Measurements from ENCODE around the gene BCL2L2. TPM values are rescaled to one million over a fixed set of nuclear protein-coding genes. Genes with fewer than 3 reads are reported as not detected.
"Not testable (repeated sequence)": the region's sequence is repeated elsewhere in the genome, so short reads cannot be mapped to it uniquely, and the experiment has no call there.

Gene BCL2L2
- total RNA-seq, 1 donor from 2014 or later: 5.7 TPM

DNA sequence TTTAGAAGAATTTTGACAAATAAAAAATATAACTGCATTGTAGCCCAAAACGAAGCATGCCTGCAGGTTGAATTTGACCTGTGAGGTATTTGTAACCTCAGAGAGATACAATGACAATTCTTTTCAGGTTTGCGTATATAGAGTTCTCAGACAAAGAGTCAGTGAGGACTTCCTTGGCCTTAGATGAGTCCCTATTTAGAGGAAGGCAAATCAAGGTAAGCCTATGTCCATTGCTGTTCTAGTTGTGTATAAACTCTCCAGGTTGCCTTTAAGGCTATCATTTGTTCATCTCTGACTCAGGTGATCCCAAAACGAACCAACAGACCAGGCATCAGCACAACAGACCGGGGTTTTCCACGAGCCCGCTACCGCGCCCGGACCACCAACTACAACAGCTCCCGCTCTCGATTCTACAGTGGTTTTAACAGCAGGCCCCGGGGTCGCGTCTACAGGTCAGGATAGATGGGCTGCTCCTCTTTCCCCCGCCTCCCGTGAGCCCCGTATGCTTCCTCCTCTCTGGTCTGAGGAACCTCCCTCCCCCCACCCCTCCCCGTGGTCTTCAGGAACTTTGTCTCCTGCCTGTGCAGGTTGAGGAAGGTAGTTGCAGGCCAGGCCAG, 17.3 kb downstream of the BCL2L2 start:
- intact Hi-C loops (cut with micrococcal nuclease): no loop called here
- Mint-ChIP-seq H3K4me1 (peaks cover 26% of the 10 kb centered on the region), H3K27ac (no peak overlapping the region), H3K27me3 (no peaks in the 10 kb centered on the region), H3K36me3 (ENCODE audit: low read depth) (peaks cover 48% of the 10 kb centered on the region), H3K4me3 (no peak overlapping the region), H3K9me3 (peaks cover 8% of the 10 kb centered on the region)
- DNase-seq: no peak

- H3K4me1 Mint-ChIP-seq: peaks cover 26% of the 10 kb centered on the region
- H3K9me3 Mint-ChIP-seq: peaks cover 8% of the 10 kb centered on the region
- no peak overlapping the region for H3K4me3 Mint-ChIP-seq
- intact Hi-C loops (cut with micrococcal nuclease): no loop called here
- H3K36me3 Mint-ChIP-seq (ENCODE audit: low read depth): peaks cover 48% of the 10 kb centered on the region
- no peaks in the 10 kb centered on the region for H3K27me3 Mint-ChIP-seq
- DNase-seq: no peak
- H3K27ac Mint-ChIP-seq: no peak overlapping the region
These were observed 17.8 kb downstream of the BCL2L2 start for GRCh38 chr14:23324455-23324846.

DNA sequence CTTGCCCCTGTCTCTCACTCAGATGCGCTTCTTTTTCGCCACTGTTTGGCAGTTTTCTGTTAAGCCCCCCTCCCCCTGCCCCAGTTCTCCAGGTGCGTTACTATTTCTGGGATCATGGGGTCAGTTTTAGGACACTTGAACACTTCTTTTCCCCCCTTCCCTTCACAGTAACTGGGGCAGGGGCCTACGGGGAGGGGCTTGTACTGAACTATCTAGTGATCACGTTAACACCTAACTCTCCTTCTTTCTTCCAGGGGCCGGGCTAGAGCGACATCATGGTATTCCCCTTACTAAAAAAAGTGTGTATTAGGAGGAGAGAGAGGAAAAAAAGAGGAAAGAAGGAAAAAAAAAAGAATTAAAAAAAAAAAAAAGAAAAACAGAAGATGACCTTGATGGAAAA, 18.4 kb downstream of the BCL2L2 start:
- Mint-ChIP-seq H3K4me3 (no peak overlapping the region), H3K36me3 (ENCODE audit: low read depth) (peaks cover 48% of the 10 kb centered on the region), H3K9me3 (peaks cover 3% of the 10 kb centered on the region), H3K4me1 (peaks cover 21% of the 10 kb centered on the region), H3K27ac (no peak overlapping the region), H3K27me3 (no peaks in the 10 kb centered on the region)
- intact Hi-C loops (cut with micrococcal nuclease): no loop called here
- DNase-seq: no peak

- intact Hi-C loops (cut with micrococcal nuclease); H3K4me3 Mint-ChIP-seq: not testable (repeated sequence)
These were observed 19.1 kb downstream of the BCL2L2 start for GRCh38 chr14:23325746-23326145.

GRCh38 chr14:23326491-23327332, 20.1 kb downstream of the BCL2L2 start:
- H3K27ac Mint-ChIP-seq: no peak overlapping the region
- H3K36me3 Mint-ChIP-seq (ENCODE audit: low read depth): peaks cover 43% of the 10 kb centered on the region
- no peaks in the 10 kb centered on the region for H3K9me3 Mint-ChIP-seq
- intact Hi-C loops (cut with micrococcal nuclease): no loop called here
- H3K4me3 Mint-ChIP-seq: no peak overlapping the region
- DNase-seq: no peak
- H3K4me1 Mint-ChIP-seq: peaks cover 13% of the 10 kb centered on the region
- H3K27me3 Mint-ChIP-seq: peaks cover 4% of the 10 kb centered on the region

More at GRCh38 chr14:23325746-23326145, 19.1 kb downstream of the BCL2L2 start:
- not testable (repeated sequence) for DNase-seq, H3K27ac Mint-ChIP-seq, H3K27me3 Mint-ChIP-seq, H3K9me3 Mint-ChIP-seq
- Mint-ChIP-seq H3K36me3 (ENCODE audit: low read depth) (peaks cover 46% of the 10 kb centered on the region), H3K4me1 (peaks cover 13% of the 10 kb centered on the region)

GRCh38 chr14:23327947-23328744, 21.5 kb downstream of the BCL2L2 start:
- H3K36me3 Mint-ChIP-seq (ENCODE audit: low read depth): peaks cover 30% of the 10 kb centered on the region
- H3K27ac Mint-ChIP-seq: no peak overlapping the region
- intact Hi-C loops (cut with micrococcal nuclease): loop anchor here (1.0 to 2.0 kb wide), 4 partner anchors 25 to 235 kb away; partner anchors contain the start of gene SLC22A17
- H3K4me3 Mint-ChIP-seq: no peak overlapping the region
- H3K27me3 Mint-ChIP-seq: peaks cover 4% of the 10 kb centered on the region
- peaks cover 5% of the 10 kb centered on the region for H3K4me1 Mint-ChIP-seq
- peak; percentile 88 for DNase-seq
- H3K9me3 Mint-ChIP-seq: no peaks in the 10 kb centered on the region

GRCh38 chr14:23335623-23336022, 29.0 kb downstream of the BCL2L2 start:
- H3K36me3 Mint-ChIP-seq (ENCODE audit: low read depth): no peaks in the 10 kb centered on the region
- H3K27me3 Mint-ChIP-seq: peaks cover 25% of the 10 kb centered on the region
- no peak overlapping the region for H3K27ac Mint-ChIP-seq
- peaks cover 3% of the 10 kb centered on the region for H3K9me3 Mint-ChIP-seq
- no peaks in the 10 kb centered on the region for H3K4me1 Mint-ChIP-seq
- intact Hi-C loops (cut with micrococcal nuclease): no loop called here
- DNase-seq: no peak
- no peak overlapping the region for H3K4me3 Mint-ChIP-seq

DNA sequence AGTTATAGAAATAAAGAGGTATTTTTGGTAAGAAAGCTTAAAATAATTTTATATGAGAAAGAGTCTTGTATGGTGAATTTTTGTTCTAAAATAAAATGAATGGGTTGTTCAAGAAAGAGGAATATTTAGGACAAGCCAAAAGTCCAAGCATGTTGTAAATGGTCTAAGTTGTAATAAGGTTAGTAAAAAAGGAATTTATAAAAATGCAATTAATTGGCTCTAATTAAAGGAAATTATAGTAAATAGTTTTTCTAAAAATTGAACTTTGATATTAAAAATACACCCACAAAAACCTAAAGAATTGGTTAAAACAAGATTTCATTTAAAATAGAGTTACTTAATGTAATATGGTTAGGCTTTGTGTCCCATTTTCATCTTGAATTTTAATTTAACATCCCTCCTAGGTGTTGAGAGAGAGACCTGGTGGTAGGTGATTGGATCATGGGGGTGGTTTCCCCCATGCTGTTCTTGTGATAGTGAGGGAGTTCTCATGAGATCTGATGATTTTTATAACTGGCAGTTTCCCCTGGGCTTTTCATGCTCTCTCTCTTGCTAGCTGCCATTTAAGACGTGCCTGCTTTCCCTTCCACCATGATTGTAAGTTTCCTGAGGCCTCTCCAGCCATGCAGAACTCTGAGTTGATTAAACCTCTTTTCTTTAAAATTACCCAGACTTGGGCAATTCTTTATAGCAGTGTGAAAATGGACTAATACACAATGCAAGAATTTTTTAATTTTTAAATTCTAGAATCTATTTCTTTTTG, 33.1 kb downstream of the BCL2L2 start:
- Mint-ChIP-seq H3K27me3 (peaks cover 29% of the 10 kb centered on the region), H3K4me1 (no peaks in the 10 kb centered on the region), H3K4me3 (no peak overlapping the region), H3K27ac (no peak overlapping the region), H3K36me3 (ENCODE audit: low read depth) (no peaks in the 10 kb centered on the region), H3K9me3 (peaks cover 3% of the 10 kb centered on the region)
- no peak for DNase-seq
- intact Hi-C loops (cut with micrococcal nuclease): no loop called here

DNA sequence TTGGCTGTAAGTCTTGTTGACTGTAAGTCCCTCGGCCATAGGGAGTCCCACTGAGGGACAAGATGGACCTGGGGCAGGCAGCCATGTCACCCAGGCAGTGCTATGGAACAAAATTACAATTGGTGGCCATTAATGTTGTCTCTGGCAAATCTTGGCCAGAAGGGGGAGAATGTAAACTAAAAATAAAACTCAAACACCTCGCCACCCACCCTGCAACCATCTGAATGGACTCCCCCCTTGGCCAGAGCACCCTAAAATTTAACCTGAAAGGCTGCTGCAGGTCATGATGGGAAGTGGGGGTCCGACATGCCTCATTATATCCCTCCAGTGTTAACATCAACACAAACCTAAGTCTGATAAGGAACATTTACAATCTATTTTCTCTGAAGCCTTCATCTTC, 37.8 kb downstream of the BCL2L2 start:
- H3K36me3 Mint-ChIP-seq (ENCODE audit: low read depth): no peaks in the 10 kb centered on the region
- H3K27me3 Mint-ChIP-seq: peaks cover 12% of the 10 kb centered on the region
- no peak overlapping the region for H3K4me3 Mint-ChIP-seq
- H3K4me1 Mint-ChIP-seq: no peaks in the 10 kb centered on the region
- intact Hi-C loops (cut with micrococcal nuclease): no loop called here
- no peak overlapping the region for H3K27ac Mint-ChIP-seq
- H3K9me3 Mint-ChIP-seq: peaks cover 3% of the 10 kb centered on the region
- no peak for DNase-seq

GRCh38 chr14:23345987-23346692, 39.5 kb downstream of the BCL2L2 start:
- peaks cover 22% of the 10 kb centered on the region for H3K27me3 Mint-ChIP-seq
- H3K4me3 Mint-ChIP-seq: no peak overlapping the region
- intact Hi-C loops (cut with micrococcal nuclease): no loop called here
- no peaks in the 10 kb centered on the region for H3K36me3 Mint-ChIP-seq (ENCODE audit: low read depth)
- no peak overlapping the region for H3K27ac Mint-ChIP-seq
- no peak for DNase-seq
- H3K4me1 Mint-ChIP-seq: peaks cover 2% of the 10 kb centered on the region
- no peaks in the 10 kb centered on the region for H3K9me3 Mint-ChIP-seq

DNA sequence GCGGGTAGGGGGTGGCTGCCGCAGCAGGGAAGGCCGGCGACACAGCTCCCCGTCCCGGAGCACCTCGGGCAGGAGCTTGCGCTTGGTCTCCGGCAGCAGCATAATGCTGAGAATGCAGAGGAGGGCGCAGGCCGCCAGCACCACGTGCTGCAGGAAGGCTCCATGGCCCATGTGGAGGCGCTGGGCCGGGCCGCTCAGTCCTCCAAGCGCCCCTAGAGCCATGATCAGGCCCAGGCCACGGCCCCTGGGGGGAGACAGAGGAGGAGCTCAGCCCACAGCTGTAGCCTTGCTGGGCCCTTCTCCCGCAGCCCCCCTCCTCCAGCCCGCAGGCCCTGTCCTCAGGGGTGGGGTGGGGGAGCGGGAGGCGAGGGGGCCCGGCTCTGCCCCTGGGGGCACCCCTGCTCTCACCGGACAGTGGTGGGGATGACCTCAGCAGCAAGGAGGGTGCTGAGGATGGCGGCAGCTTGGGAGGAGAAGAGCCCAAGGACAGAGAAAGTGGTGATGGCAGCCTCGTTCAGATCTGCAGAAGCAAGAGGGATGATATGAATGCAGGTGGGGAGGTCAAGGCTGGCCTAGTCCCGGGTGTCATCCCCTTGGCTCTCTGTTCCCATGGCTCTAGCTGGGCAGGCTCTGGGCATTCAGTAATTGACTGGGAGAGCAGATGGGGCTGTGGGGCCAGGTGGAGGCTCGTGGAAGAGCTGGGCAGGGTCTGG, 40.2 kb downstream of the BCL2L2 start:
- DNase-seq: no peak
- H3K27me3 Mint-ChIP-seq: peaks cover 25% of the 10 kb centered on the region
- H3K27ac Mint-ChIP-seq: no peak overlapping the region
- H3K4me1 Mint-ChIP-seq: peaks cover 2% of the 10 kb centered on the region
- H3K9me3 Mint-ChIP-seq: no peaks in the 10 kb centered on the region
- H3K36me3 Mint-ChIP-seq (ENCODE audit: low read depth): no peaks in the 10 kb centered on the region
- H3K4me3 Mint-ChIP-seq: no peak overlapping the region
- intact Hi-C loops (cut with micrococcal nuclease): no loop called here

- no peak for DNase-seq
- no peak overlapping the region for H3K4me3 Mint-ChIP-seq
- H3K27me3 Mint-ChIP-seq: peaks cover 20% of the 10 kb centered on the region
- intact Hi-C loops (cut with micrococcal nuclease): no loop called here
- no peaks in the 10 kb centered on the region for H3K9me3 Mint-ChIP-seq
- H3K36me3 Mint-ChIP-seq (ENCODE audit: low read depth): no peaks in the 10 kb centered on the region
- H3K27ac Mint-ChIP-seq: no peak overlapping the region
- H3K4me1 Mint-ChIP-seq: peaks cover 2% of the 10 kb centered on the region
These were observed 41.0 kb downstream of the BCL2L2 start for GRCh38 chr14:23347406-23348296.
